GM23338 (cell line): ENCODE results near the gene KBTBD4.

Experiments
- CREB1 ChIP-seq: fragments of 250-450 bp; sonication (Bioruptor Pico); IDR thresholded peaks from 2 replicates; pipeline ENCODE4 v1.5.0; 2020; ENCODE audit warnings: low read depth, mild to moderate bottlenecking, moderate library complexity
- EZH2 ChIP-seq: fragments of 200-600 bp; sonication (generic); IDR thresholded peaks from one replicate; pipeline ENCODE4 v1.8.0; 2017; ENCODE audit warnings: antibody characterized with exemption, mild to moderate bottlenecking, low read depth; ENCODE audit not compliant: unreplicated experiment
- EZH2phosphoT487 ChIP-seq: fragments of 200-600 bp; sonication (generic); IDR thresholded peaks from one replicate; pipeline ENCODE4 v1.8.1; 2018; ENCODE audit warnings: antibody characterized with exemption; ENCODE audit not compliant: unreplicated experiment
- JUNB ChIP-seq: IDR thresholded peaks from one replicate; pipeline ENCODE4 v1.6.1; 2016; ENCODE audit warnings: antibody characterized with exemption; ENCODE audit not compliant: unreplicated experiment
- NANOG ChIP-seq: IDR thresholded peaks from 2 replicates; pipeline ENCODE4 v1.6.1; 2016; ENCODE audit warnings: antibody characterized with exemption, borderline replicate concordance
- POLR2AphosphoS5 ChIP-seq: IDR thresholded peaks from 2 replicates; pipeline ENCODE4 v1.6.1; 2016; ENCODE audit warnings: antibody characterized with exemption, low read depth
- STAT1 ChIP-seq: IDR thresholded peaks from one replicate; pipeline ENCODE4 v1.6.1; 2016; ENCODE audit warnings: antibody characterized with exemption; ENCODE audit not compliant: unreplicated experiment
- ZNF114 ChIP-seq: fragments of 250-450 bp; sonication (Bioruptor Pico); IDR thresholded peaks from 2 replicates; pipeline ENCODE4 v1.5.0; 2020; ENCODE audit warnings: mild to moderate bottlenecking, moderate library complexity
- ZNF331 ChIP-seq: fragments of 250-450 bp; sonication (Bioruptor Pico); IDR thresholded peaks from 2 replicates; pipeline ENCODE4 v1.5.0; 2020; ENCODE audit warnings: low read depth, mild to moderate bottlenecking, moderate library complexity
- TF ChIP-seq, protein P1 (sequence below), 2 experiments: fragments of 200-600 bp in 1 of 2; sonication (generic) in 1 of 2; conservative IDR thresholded peaks; 2 replicates each; pipeline versions ENCODE4 v1.5.1 to v1.6.1; 2016 to 2017; ENCODE audit warnings: antibody characterized with exemption in 2 of 2, low read depth in 2 of 2, mild to moderate bottlenecking in 2 of 2, moderate library complexity in 1 of 2
- TF ChIP-seq, protein P2 (sequence below): IDR thresholded peaks from 2 replicates; pipeline ENCODE4 v1.6.1; 2016; ENCODE audit warnings: antibody characterized with exemption
- TF ChIP-seq, protein P3 (sequence below): IDR thresholded peaks from one replicate; pipeline ENCODE4 v1.6.1; 2018; ENCODE audit warnings: antibody characterized with exemption; ENCODE audit not compliant: unreplicated experiment
- TF ChIP-seq, protein P4 (sequence below): fragments of 250-450 bp; sonication (Bioruptor Pico); IDR thresholded peaks from 2 replicates; pipeline ENCODE4 v1.5.0; 2020; ENCODE audit warnings: mild to moderate bottlenecking, moderate library complexity

DNA sequence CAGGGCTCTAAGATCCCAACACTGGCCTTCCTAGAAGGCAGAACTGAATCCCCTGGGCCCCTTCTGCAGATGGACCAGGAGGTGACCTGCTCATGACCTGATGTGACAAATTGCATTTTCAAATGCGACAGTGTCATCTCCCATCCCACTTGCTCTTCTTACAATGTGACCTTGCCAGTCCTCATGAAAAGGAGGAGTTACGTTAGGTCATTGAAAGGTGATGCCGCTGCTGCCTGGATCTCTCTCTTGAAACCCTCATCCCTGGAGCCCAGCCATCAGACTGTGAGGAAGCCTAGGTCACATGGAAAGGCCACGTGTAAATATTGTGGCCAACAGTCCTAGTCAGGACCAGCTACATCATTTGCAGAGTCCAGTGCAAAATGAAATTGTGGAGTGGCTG is 21.1 kb upstream of the KBTBD4 start:
- TF ChIP-seq, protein P1, sequence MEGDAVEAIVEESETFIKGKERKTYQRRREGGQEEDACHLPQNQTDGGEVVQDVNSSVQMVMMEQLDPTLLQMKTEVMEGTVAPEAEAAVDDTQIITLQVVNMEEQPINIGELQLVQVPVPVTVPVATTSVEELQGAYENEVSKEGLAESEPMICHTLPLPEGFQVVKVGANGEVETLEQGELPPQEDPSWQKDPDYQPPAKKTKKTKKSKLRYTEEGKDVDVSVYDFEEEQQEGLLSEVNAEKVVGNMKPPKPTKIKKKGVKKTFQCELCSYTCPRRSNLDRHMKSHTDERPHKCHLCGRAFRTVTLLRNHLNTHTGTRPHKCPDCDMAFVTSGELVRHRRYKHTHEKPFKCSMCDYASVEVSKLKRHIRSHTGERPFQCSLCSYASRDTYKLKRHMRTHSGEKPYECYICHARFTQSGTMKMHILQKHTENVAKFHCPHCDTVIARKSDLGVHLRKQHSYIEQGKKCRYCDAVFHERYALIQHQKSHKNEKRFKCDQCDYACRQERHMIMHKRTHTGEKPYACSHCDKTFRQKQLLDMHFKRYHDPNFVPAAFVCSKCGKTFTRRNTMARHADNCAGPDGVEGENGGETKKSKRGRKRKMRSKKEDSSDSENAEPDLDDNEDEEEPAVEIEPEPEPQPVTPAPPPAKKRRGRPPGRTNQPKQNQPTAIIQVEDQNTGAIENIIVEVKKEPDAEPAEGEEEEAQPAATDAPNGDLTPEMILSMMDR (conservative IDR thresholded peaks at IDR 0.05; ENCODE audit: low read depth in 2 of 2): no peak
- no peak for TF ChIP-seq EZH2
- TF ChIP-seq CREB1 (CRISPR knock-in tag): no peak
- TF ChIP-seq, protein P2, sequence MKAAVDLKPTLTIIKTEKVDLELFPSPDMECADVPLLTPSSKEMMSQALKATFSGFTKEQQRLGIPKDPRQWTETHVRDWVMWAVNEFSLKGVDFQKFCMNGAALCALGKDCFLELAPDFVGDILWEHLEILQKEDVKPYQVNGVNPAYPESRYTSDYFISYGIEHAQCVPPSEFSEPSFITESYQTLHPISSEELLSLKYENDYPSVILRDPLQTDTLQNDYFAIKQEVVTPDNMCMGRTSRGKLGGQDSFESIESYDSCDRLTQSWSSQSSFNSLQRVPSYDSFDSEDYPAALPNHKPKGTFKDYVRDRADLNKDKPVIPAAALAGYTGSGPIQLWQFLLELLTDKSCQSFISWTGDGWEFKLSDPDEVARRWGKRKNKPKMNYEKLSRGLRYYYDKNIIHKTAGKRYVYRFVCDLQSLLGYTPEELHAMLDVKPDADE: no peak
- no peak for TF ChIP-seq EZH2phosphoT487
- TF ChIP-seq, protein P3, sequence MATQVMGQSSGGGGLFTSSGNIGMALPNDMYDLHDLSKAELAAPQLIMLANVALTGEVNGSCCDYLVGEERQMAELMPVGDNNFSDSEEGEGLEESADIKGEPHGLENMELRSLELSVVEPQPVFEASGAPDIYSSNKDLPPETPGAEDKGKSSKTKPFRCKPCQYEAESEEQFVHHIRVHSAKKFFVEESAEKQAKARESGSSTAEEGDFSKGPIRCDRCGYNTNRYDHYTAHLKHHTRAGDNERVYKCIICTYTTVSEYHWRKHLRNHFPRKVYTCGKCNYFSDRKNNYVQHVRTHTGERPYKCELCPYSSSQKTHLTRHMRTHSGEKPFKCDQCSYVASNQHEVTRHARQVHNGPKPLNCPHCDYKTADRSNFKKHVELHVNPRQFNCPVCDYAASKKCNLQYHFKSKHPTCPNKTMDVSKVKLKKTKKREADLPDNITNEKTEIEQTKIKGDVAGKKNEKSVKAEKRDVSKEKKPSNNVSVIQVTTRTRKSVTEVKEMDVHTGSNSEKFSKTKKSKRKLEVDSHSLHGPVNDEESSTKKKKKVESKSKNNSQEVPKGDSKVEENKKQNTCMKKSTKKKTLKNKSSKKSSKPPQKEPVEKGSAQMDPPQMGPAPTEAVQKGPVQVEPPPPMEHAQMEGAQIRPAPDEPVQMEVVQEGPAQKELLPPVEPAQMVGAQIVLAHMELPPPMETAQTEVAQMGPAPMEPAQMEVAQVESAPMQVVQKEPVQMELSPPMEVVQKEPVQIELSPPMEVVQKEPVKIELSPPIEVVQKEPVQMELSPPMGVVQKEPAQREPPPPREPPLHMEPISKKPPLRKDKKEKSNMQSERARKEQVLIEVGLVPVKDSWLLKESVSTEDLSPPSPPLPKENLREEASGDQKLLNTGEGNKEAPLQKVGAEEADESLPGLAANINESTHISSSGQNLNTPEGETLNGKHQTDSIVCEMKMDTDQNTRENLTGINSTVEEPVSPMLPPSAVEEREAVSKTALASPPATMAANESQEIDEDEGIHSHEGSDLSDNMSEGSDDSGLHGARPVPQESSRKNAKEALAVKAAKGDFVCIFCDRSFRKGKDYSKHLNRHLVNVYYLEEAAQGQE: no peak
- TF ChIP-seq POLR2AphosphoS5: no peak
- TF ChIP-seq STAT1: no peak
- no peak for TF ChIP-seq JUNB
- no peak for TF ChIP-seq NANOG
- TF ChIP-seq ZNF114 (CRISPR knock-in tag): no peak
- TF ChIP-seq ZNF331: no peak
- TF ChIP-seq, protein P4, sequence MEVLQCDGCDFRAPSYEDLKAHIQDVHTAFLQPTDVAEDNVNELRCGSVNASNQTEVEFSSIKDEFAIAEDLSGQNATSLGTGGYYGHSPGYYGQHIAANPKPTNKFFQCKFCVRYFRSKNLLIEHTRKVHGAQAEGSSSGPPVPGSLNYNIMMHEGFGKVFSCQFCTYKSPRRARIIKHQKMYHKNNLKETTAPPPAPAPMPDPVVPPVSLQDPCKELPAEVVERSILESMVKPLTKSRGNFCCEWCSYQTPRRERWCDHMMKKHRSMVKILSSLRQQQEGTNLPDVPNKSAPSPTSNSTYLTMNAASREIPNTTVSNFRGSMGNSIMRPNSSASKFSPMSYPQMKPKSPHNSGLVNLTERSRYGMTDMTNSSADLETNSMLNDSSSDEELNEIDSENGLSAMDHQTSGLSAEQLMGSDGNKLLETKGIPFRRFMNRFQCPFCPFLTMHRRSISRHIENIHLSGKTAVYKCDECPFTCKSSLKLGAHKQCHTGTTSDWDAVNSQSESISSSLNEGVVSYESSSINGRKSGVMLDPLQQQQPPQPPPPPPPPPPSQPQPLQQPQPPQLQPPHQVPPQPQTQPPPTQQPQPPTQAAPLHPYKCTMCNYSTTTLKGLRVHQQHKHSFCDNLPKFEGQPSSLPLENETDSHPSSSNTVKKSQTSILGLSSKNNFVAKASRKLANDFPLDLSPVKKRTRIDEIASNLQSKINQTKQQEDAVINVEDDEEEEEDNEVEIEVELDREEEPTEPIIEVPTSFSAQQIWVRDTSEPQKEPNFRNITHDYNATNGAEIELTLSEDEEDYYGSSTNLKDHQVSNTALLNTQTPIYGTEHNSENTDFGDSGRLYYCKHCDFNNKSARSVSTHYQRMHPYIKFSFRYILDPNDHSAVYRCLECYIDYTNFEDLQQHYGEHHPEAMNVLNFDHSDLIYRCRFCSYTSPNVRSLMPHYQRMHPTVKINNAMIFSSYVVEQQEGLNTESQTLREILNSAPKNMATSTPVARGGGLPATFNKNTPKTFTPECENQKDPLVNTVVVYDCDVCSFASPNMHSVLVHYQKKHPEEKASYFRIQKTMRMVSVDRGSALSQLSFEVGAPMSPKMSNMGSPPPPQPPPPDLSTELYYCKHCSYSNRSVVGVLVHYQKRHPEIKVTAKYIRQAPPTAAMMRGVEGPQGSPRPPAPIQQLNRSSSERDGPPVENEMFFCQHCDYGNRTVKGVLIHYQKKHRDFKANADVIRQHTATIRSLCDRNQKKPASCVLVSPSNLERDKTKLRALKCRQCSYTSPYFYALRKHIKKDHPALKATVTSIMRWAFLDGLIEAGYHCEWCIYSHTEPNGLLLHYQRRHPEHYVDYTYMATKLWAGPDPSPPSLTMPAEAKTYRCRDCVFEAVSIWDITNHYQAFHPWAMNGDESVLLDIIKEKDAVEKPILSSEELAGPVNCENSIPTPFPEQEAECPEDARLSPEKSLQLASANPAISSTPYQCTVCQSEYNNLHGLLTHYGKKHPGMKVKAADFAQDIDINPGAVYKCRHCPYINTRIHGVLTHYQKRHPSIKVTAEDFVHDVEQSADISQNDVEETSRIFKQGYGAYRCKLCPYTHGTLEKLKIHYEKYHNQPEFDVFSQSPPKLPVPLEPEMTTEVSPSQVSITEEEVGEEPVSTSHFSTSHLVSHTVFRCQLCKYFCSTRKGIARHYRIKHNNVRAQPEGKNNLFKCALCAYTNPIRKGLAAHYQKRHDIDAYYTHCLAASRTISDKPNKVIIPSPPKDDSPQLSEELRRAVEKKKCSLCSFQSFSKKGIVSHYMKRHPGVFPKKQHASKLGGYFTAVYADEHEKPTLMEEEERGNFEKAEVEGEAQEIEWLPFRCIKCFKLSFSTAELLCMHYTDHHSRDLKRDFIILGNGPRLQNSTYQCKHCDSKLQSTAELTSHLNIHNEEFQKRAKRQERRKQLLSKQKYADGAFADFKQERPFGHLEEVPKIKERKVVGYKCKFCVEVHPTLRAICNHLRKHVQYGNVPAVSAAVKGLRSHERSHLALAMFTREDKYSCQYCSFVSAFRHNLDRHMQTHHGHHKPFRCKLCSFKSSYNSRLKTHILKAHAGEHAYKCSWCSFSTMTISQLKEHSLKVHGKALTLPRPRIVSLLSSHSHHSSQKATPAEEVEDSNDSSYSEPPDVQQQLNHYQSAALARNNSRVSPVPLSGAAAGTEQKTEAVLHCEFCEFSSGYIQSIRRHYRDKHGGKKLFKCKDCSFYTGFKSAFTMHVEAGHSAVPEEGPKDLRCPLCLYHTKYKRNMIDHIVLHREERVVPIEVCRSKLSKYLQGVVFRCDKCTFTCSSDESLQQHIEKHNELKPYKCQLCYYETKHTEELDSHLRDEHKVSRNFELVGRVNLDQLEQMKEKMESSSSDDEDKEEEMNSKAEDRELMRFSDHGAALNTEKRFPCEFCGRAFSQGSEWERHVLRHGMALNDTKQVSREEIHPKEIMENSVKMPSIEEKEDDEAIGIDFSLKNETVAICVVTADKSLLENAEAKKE: no peak
